ENCODE measurements around the gene TMEM238. TPM values are rescaled to one million over a fixed set of nuclear protein-coding genes. Genes with fewer than 3 reads are reported as not detected.
A peak's percentile ranks its signal among the peaks of the same experiment; 100 is the strongest.
"Not testable (repeated sequence)": the region's sequence is repeated elsewhere in the genome, so short reads cannot be mapped to it uniquely, and the experiment has no call there.

Gene TMEM238
- total and polyA plus RNA-seq, 2 donors (not counting 1 experiment from before 2014, with no cell fraction given) = 0.33 TPM; not detected in 1

GRCh38 chr19:55408533-55408872 is 24.4 kb upstream of the TMEM238 start:
- H3K36me3 ChIP-seq (ENCODE audit: control insufficient read depth, insufficient read depth, low read length) = peaks cover 17% of the 10 kb centered on the region
- H3K4me2 ChIP-seq (ENCODE audit: extremely low read depth, insufficient read depth, low read length) = peak overlapping the region; percentile 92
- peak overlapping the region; percentile 98 for H2AFZ ChIP-seq (ENCODE audit: low read length)
- H3K79me2 ChIP-seq (ENCODE audit: control insufficient read depth, insufficient read depth, low read length) = peaks cover 32% of the 10 kb centered on the region
- TF ChIP-seq EZH2 (IDR thresholded peaks at IDR 0.05; ENCODE audit: low read length, missing control alignments) (no peak), CTCF (conservative IDR thresholded peaks at IDR 0.05 in 1 of 2, IDR thresholded peaks at IDR 0.05 in 1 of 2; ENCODE audit: low read depth in 1 of 2, low read length in 2 of 2) (no peak)
- peak overlapping the region; percentile 37 to 63 (median 47) for H3K4me3 ChIP-seq (replicated peaks in 1 of 4; ENCODE audit: control extremely low read depth in 1 of 4, insufficient read depth in 1 of 4, low read depth in 3 of 4, low read length in 4 of 4)
- H3K4me1 ChIP-seq (ENCODE audit: control insufficient read depth, extremely low read depth, insufficient read depth, low read length) = peaks cover 19% of the 10 kb centered on the region
- peak overlapping the region; percentile 63 for H3K9ac ChIP-seq (ENCODE audit: insufficient read depth, low read length)
- H4K20me1 ChIP-seq (ENCODE audit: control insufficient read depth, extremely low read depth, insufficient read depth, low read length) = peaks cover 2% of the 10 kb centered on the region
- no peak for DNase-seq (ENCODE audit: low read depth in 2 of 2)
- peak overlapping the region; percentile 98 for H3K27ac ChIP-seq (ENCODE audit: insufficient read depth, low read length)
- H3K27me3 ChIP-seq (ENCODE audit: control insufficient read depth, insufficient read depth, low read length) = no peaks in the 10 kb centered on the region
- H3K9me3 ChIP-seq (ENCODE audit: control insufficient read depth, insufficient read depth, low read depth, low read length) = no peaks in the 10 kb centered on the region

GRCh38 chr19:55407800-55408532 is 23.9 kb upstream of the TMEM238 start:
- Histone ChIP-seq H3K79me2 (ENCODE audit: control insufficient read depth, insufficient read depth, low read length) (peaks cover 35% of the 10 kb centered on the region), H3K9ac (ENCODE audit: insufficient read depth, low read length) (peak overlapping the region; percentile 94), H3K4me1 (ENCODE audit: control insufficient read depth, extremely low read depth, insufficient read depth, low read length) (peaks cover 19% of the 10 kb centered on the region), H3K36me3 (ENCODE audit: control insufficient read depth, insufficient read depth, low read length) (peaks cover 17% of the 10 kb centered on the region), H3K4me2 (ENCODE audit: extremely low read depth, insufficient read depth, low read length) (peak overlapping the region; percentile 92), H4K20me1 (ENCODE audit: control insufficient read depth, extremely low read depth, insufficient read depth, low read length) (peaks cover 2% of the 10 kb centered on the region), H2AFZ (ENCODE audit: low read length) (peak overlapping the region; percentile 98), H3K27ac (ENCODE audit: insufficient read depth, low read length) (peak overlapping the region; percentile 98), H3K4me3 (replicated peaks in 1 of 4; ENCODE audit: control extremely low read depth in 1 of 4, insufficient read depth in 1 of 4, low read depth in 3 of 4, low read length in 4 of 4) (peak overlapping the region; percentile 43 to 92 (median 72)), H3K9me3 (ENCODE audit: control insufficient read depth, insufficient read depth, low read depth, low read length) (no peaks in the 10 kb centered on the region), H3K27me3 (ENCODE audit: control insufficient read depth, insufficient read depth, low read length) (no peaks in the 10 kb centered on the region)
- peak; percentile 99 for DNase-seq (ENCODE audit: low read depth in 2 of 2)
- TF ChIP-seq EZH2 (IDR thresholded peaks at IDR 0.05; ENCODE audit: low read length, missing control alignments) (no peak), CTCF (conservative IDR thresholded peaks at IDR 0.05 in 1 of 2, IDR thresholded peaks at IDR 0.05 in 1 of 2; ENCODE audit: low read depth in 1 of 2, low read length in 2 of 2) (no peak)

GRCh38 chr19:55407550-55407799 is 23.4 kb upstream of the TMEM238 start, which contains the start of gene UBE2S:
UBE2S (minus strand) TSS chr19:55407788; CDS start chr19:55407589, 199 bp downstream.
- peaks cover 19% of the 10 kb centered on the region for H3K4me1 ChIP-seq (ENCODE audit: control insufficient read depth, extremely low read depth, insufficient read depth, low read length)
- peaks cover 17% of the 10 kb centered on the region for H3K36me3 ChIP-seq (ENCODE audit: control insufficient read depth, insufficient read depth, low read length)
- peak within 1 kb of the TSS; percentile 98 for H2AFZ ChIP-seq (ENCODE audit: low read length)
- peak within 1 kb of the TSS; percentile 98 for H3K27ac ChIP-seq (ENCODE audit: insufficient read depth, low read length)
- peaks cover 36% of the 10 kb centered on the region for H3K79me2 ChIP-seq (ENCODE audit: control insufficient read depth, insufficient read depth, low read length)
- H3K4me2 ChIP-seq (ENCODE audit: extremely low read depth, insufficient read depth, low read length) = peak within 1 kb of the TSS; percentile 100
- H3K4me3 ChIP-seq (replicated peaks in 1 of 4; ENCODE audit: control extremely low read depth in 1 of 4, insufficient read depth in 1 of 4, low read depth in 3 of 4, low read length in 4 of 4) = peak within 1 kb of the TSS; percentile 71 to 92 (median 81)
- H4K20me1 ChIP-seq (ENCODE audit: control insufficient read depth, extremely low read depth, insufficient read depth, low read length); DNase-seq (ENCODE audit: low read depth in 2 of 2); H3K27me3 ChIP-seq (ENCODE audit: control insufficient read depth, insufficient read depth, low read length); H3K9me3 ChIP-seq (ENCODE audit: control insufficient read depth, insufficient read depth, low read depth, low read length): not testable (repeated sequence)
- peak within 1 kb of the TSS; percentile 94 for H3K9ac ChIP-seq (ENCODE audit: insufficient read depth, low read length)
